HepG2 (cell line): ENCODE measurements around the gene TSSK3. TPM values are rescaled to one million over a fixed set of nuclear protein-coding genes. Genes with fewer than 3 reads are reported as not detected.

Experiments
- CBX5 ChIP-seq: sonication (generic); formaldehyde crosslinking; IDR thresholded peaks from 2 replicates; pipeline ENCODE4 v1.4.0; 2020; ENCODE audit warnings: missing genetic modification reagents, borderline replicate concordance
- CHD2 ChIP-seq: IDR thresholded peaks from 2 replicates; pipeline ENCODE4 v1.6.1; 2011; ENCODE audit warnings: low read depth, low read length, improper control_type of control experiment
- ELF1 ChIP-seq: sonication (generic); formaldehyde crosslinking; IDR thresholded peaks from 2 replicates; pipeline ENCODE4 v1.4.0; 2020; ENCODE audit warnings: missing genetic modification reagents
- HNF4A ChIP-seq: sonication (generic); formaldehyde crosslinking; IDR thresholded peaks from 2 replicates; pipeline ENCODE4 v1.4.0; 2020; ENCODE audit warnings: missing genetic modification reagents
- KAT8 ChIP-seq: IDR thresholded peaks from 2 replicates; pipeline ENCODE4 v1.6.1; 2016; ENCODE audit warnings: missing genetic modification reagents, missing compliant biosample characterization
- MTF2 ChIP-seq: sonication (generic); formaldehyde crosslinking; IDR thresholded peaks from 2 replicates; pipeline ENCODE4 v1.5.0; 2020; ENCODE audit warnings: missing genetic modification reagents, borderline replicate concordance
- MXD1 ChIP-seq: sonication (generic); formaldehyde crosslinking; IDR thresholded peaks from 2 replicates; pipeline ENCODE4 v1.4.0; 2020; ENCODE audit warnings: mild to moderate bottlenecking, missing genetic modification reagents
- NONO ChIP-seq, 2 experiments: fragments of 450-650 bp in 1 of 2; sonication (generic) in 1 of 2; formaldehyde crosslinking in 1 of 2; IDR thresholded peaks in 1 of 2; conservative IDR thresholded peaks in 1 of 2; 2 replicates each; pipeline versions ENCODE4 v1.6.1 to v1.8.0; 2017 to 2022; ENCODE audit warnings: mild to moderate bottlenecking in 1 of 2, missing genetic modification reagents in 1 of 2, moderate library complexity in 1 of 2
- NR2F6 ChIP-seq, 2 experiments: IDR thresholded peaks; 2 replicates each; pipeline ENCODE4 v1.6.1; 2016; ENCODE audit warnings: antibody characterized with exemption in 1 of 2, mild to moderate bottlenecking in 1 of 2
- PLRG1 ChIP-seq: fragments of 450-650 bp; conservative IDR thresholded peaks from 2 replicates; pipeline ENCODE4 v1.6.1; 2016
- SKI ChIP-seq: fragments of 450-650 bp; IDR thresholded peaks from one replicate; pipeline ENCODE4 v1.6.1; 2018; ENCODE audit warnings: mild to moderate bottlenecking; ENCODE audit not compliant: partially characterized antibody
- SMARCC2 ChIP-seq: fragments of 450-650 bp; IDR thresholded peaks from 2 replicates; pipeline ENCODE4 v1.6.1; 2017; ENCODE audit warnings: antibody characterized with exemption, mild to moderate bottlenecking
- SNRNP70 ChIP-seq: fragments of 200-400 bp; formaldehyde crosslinking; IDR thresholded peaks from 2 replicates; pipeline ENCODE4 v1.6.1; 2017; ENCODE audit warnings: mild to moderate bottlenecking, low read depth, low read length, moderate library complexity
- SP4 ChIP-seq: sonication (generic); formaldehyde crosslinking; IDR thresholded peaks from 2 replicates; pipeline ENCODE4 v1.8.1; 2023; ENCODE audit warnings: mild to moderate bottlenecking, missing genetic modification reagents
- TFAP4 ChIP-seq: sonication (generic); IDR thresholded peaks from 2 replicates; pipeline ENCODE4 v1.6.1; 2016; ENCODE audit warnings: low read depth, borderline replicate concordance
- ZNF235 ChIP-seq: sonication (generic); formaldehyde crosslinking; IDR thresholded peaks from 2 replicates; pipeline ENCODE4 v1.8.1; 2023; ENCODE audit warnings: mild to moderate bottlenecking, missing genetic modification reagents, borderline replicate concordance
- ZNF263 ChIP-seq: sonication (generic); formaldehyde crosslinking; IDR thresholded peaks from 2 replicates; pipeline ENCODE4 v1.4.0; 2020; ENCODE audit warnings: missing genetic modification reagents
- ZNF264 ChIP-seq: sonication (generic); formaldehyde crosslinking; IDR thresholded peaks from 2 replicates; pipeline ENCODE4 v1.4.0; 2020; ENCODE audit warnings: missing genetic modification reagents
- ZNF350 ChIP-seq: sonication (generic); formaldehyde crosslinking; IDR thresholded peaks from 2 replicates; pipeline ENCODE4 v1.4.0; 2020; ENCODE audit warnings: mild to moderate bottlenecking, low read depth, missing genetic modification reagents, borderline replicate concordance
- ZNF367 ChIP-seq: sonication (generic); formaldehyde crosslinking; IDR thresholded peaks from 2 replicates; pipeline ENCODE4 v1.4.0; 2020; ENCODE audit warnings: missing genetic modification reagents, borderline replicate concordance
- ZNF451 ChIP-seq: sonication (generic); formaldehyde crosslinking; IDR thresholded peaks from 2 replicates; pipeline ENCODE4 v1.5.0; 2020; ENCODE audit warnings: mild to moderate bottlenecking, missing genetic modification reagents
- ZNF530 ChIP-seq: sonication (generic); formaldehyde crosslinking; IDR thresholded peaks from 2 replicates; pipeline ENCODE4 v1.5.0; 2020; ENCODE audit warnings: low read depth, mild to moderate bottlenecking, missing genetic modification reagents
- ZNF558 ChIP-seq: sonication (generic); formaldehyde crosslinking; IDR thresholded peaks from 2 replicates; pipeline ENCODE4 v1.9.0; 2022; ENCODE audit warnings: mild to moderate bottlenecking, missing genetic modification reagents, borderline replicate concordance
- ZNF616 ChIP-seq: sonication (generic); formaldehyde crosslinking; IDR thresholded peaks from 2 replicates; pipeline ENCODE4 v1.5.0; 2020; ENCODE audit warnings: low read depth, mild to moderate bottlenecking, missing genetic modification reagents
- ZNF747 ChIP-seq: sonication (generic); formaldehyde crosslinking; IDR thresholded peaks from 2 replicates; pipeline ENCODE4 v1.8.1; 2023; ENCODE audit warnings: missing genetic modification reagents, mild to moderate bottlenecking, borderline replicate concordance
- ZNF772 ChIP-seq: sonication (generic); formaldehyde crosslinking; IDR thresholded peaks from 2 replicates; pipeline ENCODE4 v1.5.0; 2020; ENCODE audit warnings: mild to moderate bottlenecking, missing genetic modification reagents
- polyA plus RNA-seq, 8 experiments: library from polyadenylated mRNA; depleted of rRNA in 3 of 8; stranded (reverse) in 7 of 8; unstranded in 1 of 8; fragments of >200 nt; fragmentation: Illumina TruSeq in 4 of 8; extraction: Trizol in 4 of 8; gene quantifications; 2 replicates each; pipeline versions ENCODE4 v1.2.1 to v1.2.3, GENCODE V29; 2011 to 2016; ENCODE audit warnings: low read depth in 4 of 8, missing spikeins in 1 of 8, mixed read lengths in 1 of 8; ENCODE audit not compliant: insufficient read depth in 1 of 8
- total RNA-seq, 5 experiments: library from RNA; depleted of rRNA; stranded (reverse); fragments of >200 nt; fragmentation: Illumina TruSeq; extraction: Trizol; gene quantifications; 2 replicates each; pipeline ENCODE4 v1.2.3, GENCODE V29; 2016; ENCODE audit warnings: low read depth in 1 of 5
- TF ChIP-seq, protein P1 (sequence below): sonication (generic); formaldehyde crosslinking; IDR thresholded peaks from 2 replicates; pipeline ENCODE4 v1.5.0; 2020; ENCODE audit warnings: missing genetic modification reagents
- TF ChIP-seq, protein P2 (sequence below): sonication (generic); formaldehyde crosslinking; IDR thresholded peaks from 2 replicates; pipeline ENCODE4 v1.8.0; 2022; ENCODE audit warnings: mild to moderate bottlenecking, missing genetic modification reagents, moderate library complexity
- TF ChIP-seq, protein P3 (sequence below): sonication (generic); formaldehyde crosslinking; IDR thresholded peaks from 2 replicates; pipeline ENCODE4 v1.4.0; 2020; ENCODE audit warnings: missing genetic modification reagents

Gene TSSK3
- total and polyA plus RNA-seq, 2 of the 13 experiments (the other 11 are each of a cell fraction or from before 2014, with no cell fraction given), result 1.0 to 1.1 TPM

DNA sequence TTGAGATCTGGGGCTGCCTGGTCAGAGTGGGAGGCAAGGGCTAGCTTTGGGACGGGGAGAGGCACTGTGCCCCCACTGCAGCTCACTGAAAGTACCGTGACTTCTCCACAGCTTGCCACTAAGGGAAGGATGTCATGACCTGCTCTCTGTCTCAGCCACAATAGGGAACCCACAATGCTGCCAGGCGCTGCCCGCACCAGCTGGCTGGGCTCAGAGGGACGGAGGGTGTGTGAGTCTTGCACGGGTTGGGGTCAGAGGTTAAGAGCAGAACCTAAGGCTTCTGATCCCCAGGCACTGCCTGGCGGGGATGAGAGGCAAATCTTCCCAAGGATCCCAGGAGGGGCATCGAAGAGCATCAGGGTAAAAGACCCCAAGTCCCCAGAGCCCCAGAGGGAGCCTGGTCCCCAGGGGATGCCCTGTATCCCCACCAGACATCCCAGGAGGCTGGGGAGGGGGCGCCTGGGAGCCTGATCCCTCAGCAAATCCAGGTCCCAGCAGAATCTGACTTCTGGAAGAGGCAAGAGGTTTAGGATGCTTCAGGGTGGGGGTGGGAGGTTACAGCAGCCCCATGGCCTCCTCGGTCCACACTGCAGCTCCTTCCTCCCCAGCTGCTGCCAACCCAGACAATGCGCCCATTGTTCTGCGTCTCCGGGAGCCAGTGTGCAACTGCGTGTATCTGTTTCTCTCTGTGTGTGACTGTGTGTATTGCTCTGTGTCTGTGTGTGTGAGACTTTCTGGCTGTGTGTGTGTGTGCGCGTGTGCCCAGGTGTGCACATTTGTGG, 24.3 kb upstream of the TSSK3 start (continued):
- TF ChIP-seq TFAP4, result peak; percentile 77; the same call in 1 of the 2 replicates
- peak; percentile 86 for TF ChIP-seq ZNF263
- no peak for TF ChIP-seq SKI
- no peak for TF ChIP-seq NONO (IDR thresholded peaks at IDR 0.05)
- peak; percentile 72 for TF ChIP-seq NONO (CRISPR knock-in tag; conservative IDR thresholded peaks at IDR 0.05)
- TF ChIP-seq CHD2, result no peak
- no peak for TF ChIP-seq SNRNP70
- no peak for TF ChIP-seq ZNF264 (CRISPR knock-in tag)
- no peak for TF ChIP-seq SMARCC2
- TF ChIP-seq ZNF235, result no peak
- 0 out of 2 replicates have a peak, but pooled peaks have one; percentile 31 for TF ChIP-seq MTF2
- no peak for TF ChIP-seq PLRG1
- TF ChIP-seq, protein P1, sequence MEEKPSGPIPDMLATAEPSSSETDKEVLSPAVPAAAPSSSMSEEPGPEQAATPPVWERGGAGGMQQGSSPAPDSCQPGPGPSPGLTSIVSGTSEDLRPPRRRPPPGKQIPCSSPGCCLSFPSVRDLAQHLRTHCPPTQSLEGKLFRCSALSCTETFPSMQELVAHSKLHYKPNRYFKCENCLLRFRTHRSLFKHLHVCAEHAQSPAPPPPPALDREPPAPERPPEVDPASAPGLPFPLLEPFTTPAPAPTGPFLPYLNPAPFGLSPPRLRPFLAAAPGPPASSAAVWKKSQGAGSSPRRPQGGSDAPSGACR, result no peak
- no peak for TF ChIP-seq NR2F6 (IDR thresholded peaks at IDR 0.05)
- peak; percentile 40; the same call in 1 of the 2 replicates for TF ChIP-seq NR2F6 (CRISPR knock-in tag; IDR thresholded peaks at IDR 0.05)
- TF ChIP-seq CBX5 (CRISPR knock-in tag), result peak; percentile 39; the same call in 1 of the 2 replicates
- TF ChIP-seq ZNF616, result no peak
- no peak for TF ChIP-seq ELF1 (CRISPR knock-in tag)
- TF ChIP-seq SP4 (CRISPR knock-in tag), result no peak
- no peak for TF ChIP-seq ZNF530 (CRISPR knock-in tag)
- no peak for TF ChIP-seq ZNF350
- no peak for TF ChIP-seq HNF4A (CRISPR knock-in tag)
- 0 out of 2 replicates have a peak, but pooled peaks have one; percentile 24 for TF ChIP-seq ZNF747
- TF ChIP-seq, protein P2, sequence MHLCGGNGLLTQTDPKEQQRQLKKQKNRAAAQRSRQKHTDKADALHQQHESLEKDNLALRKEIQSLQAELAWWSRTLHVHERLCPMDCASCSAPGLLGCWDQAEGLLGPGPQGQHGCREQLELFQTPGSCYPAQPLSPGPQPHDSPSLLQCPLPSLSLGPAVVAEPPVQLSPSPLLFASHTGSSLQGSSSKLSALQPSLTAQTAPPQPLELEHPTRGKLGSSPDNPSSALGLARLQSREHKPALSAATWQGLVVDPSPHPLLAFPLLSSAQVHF (CRISPR knock-in tag), result no peak
- TF ChIP-seq KAT8, result no peak
- TF ChIP-seq, protein P3, sequence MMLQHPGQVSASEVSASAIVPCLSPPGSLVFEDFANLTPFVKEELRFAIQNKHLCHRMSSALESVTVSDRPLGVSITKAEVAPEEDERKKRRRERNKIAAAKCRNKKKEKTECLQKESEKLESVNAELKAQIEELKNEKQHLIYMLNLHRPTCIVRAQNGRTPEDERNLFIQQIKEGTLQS (CRISPR knock-in tag), result no peak
- no peak for TF ChIP-seq ZNF367
- TF ChIP-seq ZNF451 (CRISPR knock-in tag), result no peak
- peak; percentile 68; the same call in 1 of the 2 replicates for TF ChIP-seq ZNF772 (CRISPR knock-in tag)
- TF ChIP-seq ZNF558 (CRISPR knock-in tag), result no peak
- TF ChIP-seq MXD1, result no peak
